Measurements from ENCODE around the gene AHNAK2.

DNA sequence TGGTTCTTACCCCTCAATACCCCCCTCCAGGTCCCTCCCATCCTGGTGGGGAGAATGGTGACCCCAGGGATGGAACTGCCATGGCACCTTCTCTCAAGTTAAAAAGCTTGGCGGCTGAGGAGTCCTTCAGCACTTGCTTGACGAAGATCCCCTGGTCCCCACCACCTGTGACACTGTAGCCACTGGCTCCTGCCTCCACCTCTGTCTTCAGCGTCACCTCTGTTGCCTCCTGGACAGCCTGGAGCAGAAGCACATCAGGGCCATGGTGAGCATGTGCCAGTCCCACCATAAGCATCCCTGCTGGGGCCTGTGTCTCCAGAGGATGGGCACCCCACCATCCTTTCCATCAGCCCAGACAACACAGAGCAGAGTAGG, 22.8 kb downstream of the AHNAK2 start:
- TF ChIP-seq GATA2 (IDR thresholded peaks at IDR 0.05; ENCODE audit: low read depth, low read length) (no peak), GATA3 (IDR thresholded peaks at IDR 0.05; ENCODE audit: low read depth, low read length) (no peak)
